NCI-H345 treated with DMSO at 0.1 percent for 48 hours (cell line): ENCODE results near the gene NBL1.
"Not testable (repeated sequence)": the region's sequence is repeated elsewhere in the genome, so short reads cannot be mapped to it uniquely, and the experiment has no call there.

Experiments
- DNase-seq: peaks from one replicate; lab custom pipeline; 2025; ENCODE audit not compliant: unreplicated experiment; lab: John Stamatoyannopoulos, UW

NBL1 gene

DNA sequence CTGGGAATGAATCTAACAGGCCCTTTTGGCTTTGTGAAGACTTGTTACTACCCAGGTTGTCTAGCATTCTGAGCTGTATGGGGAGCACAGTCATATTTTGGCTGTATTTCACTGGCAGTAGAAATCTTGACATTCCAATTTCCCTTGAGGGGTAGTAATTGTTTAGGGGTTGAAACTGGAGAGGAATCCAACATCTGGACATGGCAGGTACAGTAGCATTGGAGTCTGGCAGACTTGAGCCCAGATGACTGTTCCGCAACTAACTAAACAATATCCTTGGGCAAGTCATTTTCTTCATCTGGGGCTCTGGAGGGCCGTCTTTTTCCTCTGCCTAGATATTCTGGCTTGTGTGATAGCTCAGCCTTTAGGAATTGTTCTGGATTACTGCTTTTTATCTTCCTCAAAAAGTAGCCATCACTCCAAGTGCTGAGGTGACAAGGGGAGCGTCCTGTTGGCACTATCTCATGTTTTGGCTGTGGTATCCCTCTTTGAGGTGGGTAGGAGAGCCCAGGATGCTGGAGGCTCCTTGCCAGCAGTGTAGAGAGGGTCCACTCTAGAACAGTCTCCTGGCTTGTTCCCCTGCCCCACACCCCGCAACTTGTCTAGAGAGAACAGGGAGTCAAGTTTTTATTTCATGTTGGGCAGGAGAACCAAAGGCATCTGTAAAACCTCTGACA is 22.7 kb upstream of the NBL1 start:
- DNase-seq, result no peak

DNA sequence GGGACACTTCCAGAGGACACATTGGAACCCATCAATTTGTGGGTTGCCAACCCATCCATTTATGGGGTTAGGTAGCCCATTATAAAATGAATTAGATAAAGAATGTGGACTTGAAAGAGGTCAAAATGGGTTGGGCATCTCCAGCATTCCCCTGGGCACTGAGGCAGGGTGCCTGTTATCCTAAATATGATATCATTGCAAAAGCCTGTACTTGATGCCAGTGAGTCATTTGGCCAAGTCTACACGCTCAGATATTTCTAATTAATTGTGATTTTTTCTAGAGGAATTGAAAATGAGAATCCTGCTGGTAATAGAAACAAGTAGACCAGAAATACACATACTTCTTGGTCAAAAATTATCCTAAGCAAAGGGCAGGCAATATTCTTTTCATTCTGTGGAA is 21.9 kb upstream of the NBL1 start:
- no peak for DNase-seq

DNA sequence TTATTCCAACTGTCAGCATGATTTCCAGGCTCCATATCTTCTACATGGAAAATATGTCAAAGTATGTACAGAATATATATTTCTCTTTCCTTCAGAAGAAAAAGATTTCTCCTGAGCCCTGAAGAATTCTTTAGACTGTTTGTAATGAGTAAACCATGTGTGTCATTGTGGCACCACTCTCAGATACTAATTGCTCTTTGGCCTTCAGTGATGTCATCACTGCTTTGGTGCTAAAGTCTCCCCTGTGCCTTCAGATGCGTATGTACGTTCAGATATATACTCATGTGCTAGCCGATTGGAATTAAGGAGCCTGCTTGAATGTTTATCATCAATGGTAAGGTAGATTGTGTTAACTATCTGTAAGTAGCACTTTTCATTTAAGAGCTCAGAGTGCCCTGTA is 20.6 kb upstream of the NBL1 start:
- DNase-seq, result no peak

DNA sequence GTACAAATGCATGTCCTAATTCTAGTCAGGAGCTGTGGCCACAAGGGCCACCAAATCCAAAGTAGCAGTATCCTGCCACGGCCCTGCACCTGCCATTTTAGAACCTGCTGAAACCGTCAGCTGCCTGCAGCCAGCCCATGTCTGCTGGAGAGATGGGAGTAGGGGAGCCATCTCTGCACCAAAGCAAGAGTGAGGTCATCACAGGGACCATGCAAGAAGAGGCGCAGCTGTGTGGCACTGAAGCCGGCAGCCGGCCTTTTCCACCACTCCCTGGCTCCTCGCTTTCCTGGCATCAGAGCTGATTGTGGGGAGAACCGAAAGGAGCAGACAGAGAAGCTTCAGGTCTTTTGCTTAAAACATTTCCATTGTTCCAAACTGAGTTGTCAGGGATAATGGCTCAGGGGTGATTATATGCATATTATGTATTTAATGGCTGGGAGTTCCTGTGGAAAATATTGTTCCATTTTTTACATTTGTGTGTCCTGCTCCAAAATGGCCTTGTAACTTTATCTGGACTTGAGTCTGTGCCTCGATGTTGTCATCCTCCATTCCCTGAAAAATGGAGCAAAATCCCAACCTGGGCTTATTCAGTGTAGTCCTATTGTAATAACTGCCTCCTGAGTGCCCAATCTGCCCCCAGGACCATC is 18.7 kb upstream of the NBL1 start:
- no peak for DNase-seq

DNA sequence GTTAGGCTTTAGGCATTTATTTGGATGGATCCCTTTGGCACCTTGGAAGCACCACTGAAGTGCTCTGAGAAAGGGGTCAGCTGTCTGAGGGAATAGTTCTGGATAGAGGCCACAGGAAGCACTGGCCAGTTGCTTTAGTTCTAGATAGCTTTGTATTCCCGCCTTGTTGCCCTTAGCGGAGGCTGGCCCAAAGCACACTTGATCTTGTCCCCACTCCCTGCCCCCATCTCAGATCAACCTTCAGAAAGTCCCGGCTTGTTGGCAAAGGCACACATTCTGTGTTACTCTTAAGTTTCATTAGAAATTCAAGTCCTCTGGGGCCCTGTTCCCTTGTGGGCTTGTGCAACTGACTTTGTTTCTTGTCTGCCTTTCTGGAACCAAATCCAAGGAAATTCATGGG is 15.2 kb upstream of the NBL1 start:
- DNase-seq, result no peak

DNA sequence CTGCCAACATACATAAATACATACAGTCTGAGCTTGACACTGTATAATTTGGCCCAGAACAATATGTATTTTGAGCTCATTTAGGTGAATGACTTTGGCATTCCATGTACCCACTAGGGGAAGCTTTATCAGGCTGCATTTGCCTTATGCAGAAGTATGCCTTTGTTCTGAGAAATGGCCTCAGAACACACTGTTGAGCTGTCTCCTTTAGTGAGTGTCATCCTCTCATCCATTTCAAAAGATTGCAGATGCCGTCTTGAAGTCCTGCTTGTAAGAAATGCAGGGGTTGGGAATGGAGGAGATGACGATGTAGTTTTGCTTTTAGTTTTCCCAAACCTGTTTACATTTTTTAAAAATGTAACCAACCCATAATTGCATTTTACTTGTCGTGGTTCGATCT is 14.8 kb upstream of the NBL1 start:
- no peak for DNase-seq

DNA sequence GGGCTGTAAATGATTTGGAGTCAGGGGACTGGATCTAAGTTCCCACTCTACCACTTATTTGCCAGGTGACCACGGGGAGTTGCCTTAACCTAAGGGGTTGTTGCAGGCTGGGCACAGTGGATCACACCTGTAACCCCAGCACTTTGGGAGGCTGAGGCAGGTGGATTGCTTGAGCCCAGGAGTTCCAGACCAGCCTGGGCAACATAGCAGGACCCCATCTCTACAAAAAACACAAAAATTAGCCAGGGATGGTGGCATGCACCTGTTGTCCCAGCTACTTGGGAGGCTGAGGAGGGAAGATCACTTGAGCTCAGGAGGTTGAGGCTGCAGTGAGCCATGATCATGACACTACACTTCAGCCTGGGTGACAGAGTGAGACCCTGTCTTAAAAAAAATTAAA is 13.9 kb upstream of the NBL1 start:
- not testable (repeated sequence) for DNase-seq

DNA sequence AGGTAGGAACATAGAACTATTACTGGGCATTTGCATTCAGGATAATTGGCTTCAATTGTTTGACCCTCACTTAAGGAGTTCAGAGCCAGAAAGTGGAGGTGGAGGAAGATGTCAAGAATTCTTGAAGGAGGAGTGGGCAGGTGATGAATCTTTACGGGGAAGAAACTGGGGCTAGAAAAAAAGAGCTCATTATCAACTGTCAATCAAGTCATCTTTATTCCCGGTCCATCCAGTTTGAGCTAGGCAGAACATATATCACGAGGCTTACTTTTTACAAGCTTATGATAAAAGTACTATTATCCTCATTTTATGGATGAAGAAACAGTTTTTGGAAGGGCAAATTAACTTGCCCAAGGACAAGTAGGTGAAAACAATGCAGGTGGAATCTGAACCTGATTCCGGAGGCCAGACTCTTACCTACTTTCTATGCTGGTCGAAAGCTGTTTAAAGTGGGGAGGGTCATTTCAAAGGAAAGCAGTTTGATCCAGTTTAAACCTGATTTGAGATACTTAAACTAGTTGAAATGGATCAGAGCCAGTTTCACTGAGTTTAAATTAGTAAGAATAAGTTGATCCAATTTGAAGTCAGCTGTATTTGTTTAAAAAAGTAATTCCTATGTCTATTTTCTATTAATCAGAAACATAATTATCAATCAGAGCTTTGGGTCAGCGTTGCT is 13.3 kb upstream of the NBL1 start:
- no peak for DNase-seq

DNA sequence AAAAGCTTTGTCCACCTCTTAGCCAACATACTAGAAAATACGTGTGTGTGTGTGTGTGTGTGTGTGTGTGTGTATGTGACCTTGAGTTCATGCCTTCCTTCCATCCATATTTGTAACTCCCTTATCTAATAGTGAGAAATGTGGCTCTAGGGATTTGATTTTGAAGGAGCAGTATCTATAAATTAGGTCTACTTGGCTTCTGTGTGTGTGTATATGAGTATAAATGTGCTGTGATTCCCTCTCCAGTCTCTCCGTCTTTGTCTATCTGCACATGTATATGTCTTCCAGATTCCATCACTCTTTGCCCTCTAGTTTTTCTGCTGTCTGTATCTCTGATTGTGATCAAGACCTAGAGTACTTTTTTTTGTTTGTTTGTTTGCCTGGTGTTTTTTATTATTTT is 11.9 kb upstream of the NBL1 start:
- DNase-seq, result no peak

DNA sequence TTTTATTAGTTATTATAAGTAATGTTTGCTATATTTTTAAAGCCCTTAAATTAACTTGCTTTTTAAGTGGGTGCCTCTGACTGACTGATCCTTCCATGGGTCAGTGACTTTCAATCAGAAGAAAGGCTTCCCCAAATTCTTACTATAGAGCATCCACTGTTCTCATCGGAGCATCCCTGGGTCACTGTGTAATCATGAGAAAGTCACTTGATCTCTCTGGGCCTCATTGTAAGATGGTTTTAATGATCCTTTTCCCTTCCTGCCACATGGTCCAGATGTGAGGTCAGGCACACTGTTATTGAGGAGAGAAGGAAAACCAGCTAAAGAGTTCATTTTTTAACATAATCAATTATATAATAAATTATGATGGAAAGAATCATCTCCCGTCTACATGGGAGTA is 11.0 kb upstream of the NBL1 start:
- no peak for DNase-seq

DNA sequence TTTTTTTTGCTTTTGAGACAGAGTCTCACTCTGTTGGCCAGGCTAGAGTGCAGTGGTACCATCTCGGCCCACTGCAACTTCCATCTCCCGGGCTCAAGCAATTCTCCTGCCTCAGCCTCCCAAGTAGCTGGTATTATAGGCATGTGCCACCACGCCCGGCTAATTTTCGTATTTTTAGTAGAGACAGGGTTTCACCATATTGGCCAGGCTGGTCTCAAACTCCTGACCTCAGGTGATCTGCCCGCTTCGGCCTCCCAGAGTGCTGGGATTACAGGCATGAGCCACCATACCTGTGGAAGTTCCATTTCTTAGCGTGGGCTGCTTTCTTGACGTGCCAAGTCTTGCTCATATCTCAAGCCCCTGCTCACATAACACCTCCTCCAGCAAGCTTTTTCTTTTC is 9.0 kb upstream of the NBL1 start:
- DNase-seq, result not testable (repeated sequence)

DNA sequence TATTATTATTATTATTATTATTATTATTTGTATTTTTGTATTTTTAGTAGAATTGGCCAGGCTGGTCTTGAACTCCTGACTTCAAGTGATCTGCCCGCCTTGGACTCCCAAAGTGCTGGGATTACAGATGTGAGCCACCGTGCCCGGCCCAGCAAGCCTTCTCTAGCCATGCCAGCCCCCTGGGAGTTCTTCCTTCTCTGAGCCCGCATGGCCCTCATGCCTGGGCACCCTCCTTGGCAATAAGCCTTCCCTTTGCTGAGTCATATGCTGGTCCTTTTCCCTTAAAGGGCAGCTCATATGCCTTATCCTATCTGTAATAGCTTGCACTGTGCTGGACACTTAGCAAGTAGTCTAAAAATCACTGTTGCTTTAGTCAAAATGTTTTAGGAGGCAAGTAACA is 8.5 kb upstream of the NBL1 start:
- DNase-seq, result no peak

DNA sequence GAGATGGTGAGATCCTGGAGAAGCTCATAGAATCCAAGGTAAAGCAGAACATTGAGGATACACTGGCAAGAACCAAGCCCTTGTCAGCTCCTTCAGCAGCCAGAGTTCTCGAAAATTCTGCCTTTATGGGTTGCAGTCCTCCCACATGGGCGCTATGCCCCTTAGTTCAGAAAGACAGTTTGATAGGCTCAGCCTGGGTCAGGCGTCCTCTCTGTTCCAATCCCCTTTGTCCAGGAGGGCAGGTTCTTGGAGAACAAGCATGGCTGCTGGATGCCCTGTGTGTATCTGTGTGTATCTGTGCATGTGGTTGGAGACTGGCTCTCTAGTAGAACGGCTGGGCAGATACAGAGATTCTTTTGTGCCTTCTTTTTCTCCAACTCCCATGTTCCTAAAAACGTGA is 8.0 kb upstream of the NBL1 start:
- no peak for DNase-seq

DNA sequence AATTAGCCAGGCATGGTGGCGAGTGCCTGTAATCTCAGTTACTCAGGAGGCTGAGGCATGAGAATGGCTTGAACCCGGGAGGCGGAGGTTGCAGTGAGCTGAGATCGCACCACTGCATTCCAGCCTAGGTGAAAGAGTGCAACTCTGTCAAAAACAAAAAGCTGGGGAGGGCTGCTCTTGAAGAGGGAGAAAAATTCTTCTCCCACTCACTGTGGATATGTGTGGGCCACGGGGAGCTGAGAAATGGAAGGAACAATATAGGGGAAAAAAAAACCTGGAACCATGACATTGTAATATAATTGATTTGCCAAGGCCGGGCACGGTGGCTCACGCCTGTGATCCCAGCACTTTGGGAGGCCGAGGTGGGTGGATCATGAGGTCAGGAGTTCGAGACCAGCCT is 7.4 kb upstream of the NBL1 start:
- DNase-seq, result not testable (repeated sequence)

DNA sequence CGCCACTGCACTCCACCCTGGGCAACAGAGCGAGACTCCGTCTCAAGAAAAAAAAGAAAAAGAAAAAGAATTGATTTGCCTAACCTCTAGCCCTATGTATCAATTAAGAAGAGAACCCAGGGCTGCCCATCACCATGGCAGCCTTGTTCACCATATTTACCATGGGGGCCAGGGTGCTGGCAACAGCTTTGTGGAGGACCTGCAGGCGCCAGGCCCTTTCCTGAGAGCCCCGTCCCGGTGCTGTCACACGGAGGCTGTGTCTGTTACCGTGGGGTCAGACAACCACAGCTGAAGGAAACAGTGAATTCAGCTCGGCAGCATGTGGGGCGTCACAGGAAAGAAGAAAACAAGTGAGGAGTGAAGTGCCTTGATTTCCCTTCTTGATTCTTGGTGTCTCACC is 6.5 kb upstream of the NBL1 start:
- DNase-seq, result no peak

DNA sequence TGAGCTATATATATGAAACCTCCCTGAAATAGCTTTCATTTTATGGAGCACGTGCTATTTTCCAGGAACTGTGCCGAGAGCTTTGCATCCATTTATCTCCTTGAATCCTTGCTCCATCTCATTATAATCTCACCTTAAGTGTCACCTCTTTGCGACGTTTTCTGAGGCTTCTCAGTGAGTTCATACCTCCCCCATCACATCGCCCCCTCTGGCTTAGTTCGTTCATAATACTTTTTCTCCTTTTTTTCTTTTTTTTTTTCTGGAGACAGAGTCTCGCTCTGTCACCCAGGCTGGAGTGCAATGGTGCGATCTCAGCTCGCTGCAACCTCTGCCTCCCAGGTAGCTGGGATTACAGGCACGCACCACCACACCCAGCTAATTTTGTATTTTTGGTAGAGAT is 4.9 kb upstream of the NBL1 start:
- not testable (repeated sequence) for DNase-seq

DNA sequence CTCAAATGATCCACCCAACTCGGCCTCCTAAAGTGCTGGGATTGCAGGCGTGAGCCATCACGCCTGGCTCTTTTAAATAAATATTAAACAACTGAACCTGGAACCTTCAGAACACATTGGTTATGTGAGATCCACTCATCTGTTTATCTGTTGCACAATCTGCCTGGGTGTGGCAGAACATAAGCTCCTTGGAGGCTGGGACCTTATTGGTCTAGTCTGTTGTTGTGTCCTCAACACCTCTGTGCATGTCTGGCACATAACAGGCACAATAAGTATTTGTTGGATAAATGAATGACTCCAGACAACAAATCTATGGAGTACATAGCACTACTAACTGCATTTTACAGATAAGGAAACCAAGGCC is 4.1 kb upstream of the NBL1 start:
- no peak for DNase-seq

DNA sequence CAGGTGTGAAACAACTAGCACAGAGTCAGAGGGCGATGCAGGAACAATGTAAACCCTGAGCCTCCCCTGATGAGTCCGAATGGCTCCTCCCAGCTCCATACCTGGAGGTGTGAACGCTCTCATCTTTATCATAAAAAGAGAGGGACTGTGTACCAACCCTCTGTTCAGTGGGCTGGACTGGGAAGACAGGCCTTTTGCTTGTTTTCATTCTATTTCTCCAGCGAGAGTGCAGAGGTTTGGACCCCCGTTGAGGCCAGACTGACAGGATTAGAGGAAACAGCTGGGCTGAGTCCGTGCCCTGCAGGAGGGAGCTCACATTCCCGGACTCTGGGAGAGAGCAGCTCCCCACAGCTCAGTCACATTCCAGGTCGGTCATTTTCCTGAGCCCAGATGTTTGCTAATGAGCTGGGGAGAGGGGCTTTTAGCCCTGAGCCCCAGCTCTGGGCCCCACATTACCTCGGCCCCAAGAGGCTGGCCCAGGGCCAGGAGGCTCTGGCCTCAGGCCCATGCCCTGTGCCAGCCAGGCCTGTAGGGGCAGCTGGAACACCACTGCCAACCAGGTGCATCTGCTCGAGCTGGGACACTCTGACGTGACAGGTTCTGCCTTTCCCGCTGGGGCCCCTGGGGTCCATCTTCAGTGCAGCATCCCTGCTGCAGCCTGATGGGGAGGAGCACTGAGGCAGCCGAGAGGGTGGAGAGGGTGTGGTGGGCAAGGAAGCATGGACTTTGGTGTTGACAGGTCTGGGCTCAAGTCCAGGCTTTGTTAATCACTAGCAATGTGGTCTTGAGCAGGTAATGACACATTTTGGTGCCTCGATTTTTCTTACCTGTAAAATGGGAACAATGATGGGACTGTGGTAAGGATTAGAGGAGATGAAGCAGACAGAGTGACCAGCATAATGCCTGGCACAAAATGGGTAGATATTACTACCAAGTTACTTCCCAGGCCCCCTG is 3.5 kb upstream of the NBL1 start:
- peak; percentile 34 for DNase-seq

DNA sequence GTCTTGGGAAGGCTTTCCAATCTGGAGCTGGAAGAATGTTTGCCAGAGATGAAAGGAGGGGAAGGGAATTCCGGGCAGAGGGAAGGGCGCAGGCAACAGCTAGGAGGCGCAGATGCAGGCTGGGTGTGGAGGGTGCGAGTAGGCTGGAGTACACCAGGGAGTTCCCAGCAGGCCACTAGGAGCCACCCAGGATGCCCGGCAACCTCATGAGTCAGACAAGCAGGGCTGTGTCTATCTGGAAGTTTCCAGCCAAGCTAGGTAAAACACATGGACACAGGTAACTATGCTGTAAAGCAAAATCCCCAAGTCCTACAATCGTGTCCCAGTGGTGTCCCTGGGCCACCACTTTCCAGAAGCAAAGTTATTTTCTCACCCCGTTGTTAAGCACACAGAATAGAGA is 990 bp upstream of the NBL1 start:
- no peak for DNase-seq

DNA sequence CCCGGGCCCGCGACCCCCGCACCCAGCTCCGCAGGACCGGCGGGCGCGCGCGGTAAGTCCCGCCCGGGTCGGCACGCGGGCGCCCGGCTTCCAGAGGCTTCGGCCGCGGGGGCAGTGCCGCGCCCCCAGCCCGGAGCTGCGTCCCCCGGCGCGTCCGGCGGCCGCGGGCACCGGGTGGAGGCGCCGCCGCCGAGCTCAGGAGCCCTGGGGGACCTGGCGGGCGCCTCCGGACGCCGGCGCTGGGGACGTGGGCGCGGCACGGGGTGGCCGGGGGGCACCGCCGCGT is 227 bp downstream of the NBL1 start:
- DNase-seq, result no peak

DNA sequence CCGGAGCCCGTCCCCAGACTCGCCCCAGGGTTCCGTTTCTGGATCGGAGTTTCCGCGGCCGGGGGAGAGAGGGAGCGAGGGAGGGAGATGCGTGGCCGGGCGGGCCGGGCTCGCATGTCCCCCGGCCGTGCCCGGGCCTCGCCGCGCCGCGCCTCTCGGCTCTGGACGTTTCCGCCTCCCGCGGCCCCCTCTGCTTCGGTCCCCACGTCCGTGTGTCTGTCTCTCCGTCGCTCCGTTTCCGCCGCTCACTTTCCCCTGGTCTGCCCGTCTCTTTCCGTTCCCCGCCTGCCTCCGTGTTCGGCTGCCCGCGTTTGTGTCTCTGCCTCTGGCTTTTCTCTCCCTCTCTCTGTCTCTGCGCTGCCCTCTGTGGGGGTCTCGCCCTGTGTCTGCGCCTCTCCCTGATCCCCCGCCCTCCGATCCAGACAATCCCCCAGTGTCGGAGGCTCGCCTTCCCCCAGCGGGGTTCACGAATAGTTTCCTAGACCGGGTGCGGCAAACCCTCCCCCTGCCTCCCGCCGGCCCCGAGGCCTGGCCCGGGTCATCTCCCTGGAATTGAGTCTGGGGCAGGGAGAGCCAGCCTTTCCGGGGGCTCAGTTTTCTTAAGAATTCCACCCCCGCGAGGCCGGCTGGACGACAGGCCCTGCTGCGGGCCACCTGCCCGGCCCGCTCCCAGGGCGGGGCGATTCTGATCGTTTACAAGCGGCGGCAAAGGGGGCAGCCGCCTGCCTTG is 735 bp downstream of the NBL1 start:
- DNase-seq, result no peak
